HepG2 (cell line): ENCODE results near the gene FAM174B. TPM values are rescaled to one million over a fixed set of nuclear protein-coding genes. Genes with fewer than 3 reads are reported as not detected.

Experiments
- ATAC-seq: fragments of 200-7000 bp; cut with Tn5 transposase; 3 replicates; pipeline ENCODE4 v1.9.1; 2020; ENCODE audit warnings: mild to moderate bottlenecking, moderate library complexity
- BruUV-seq: library from RNA; stranded (reverse); fragments of 400-500 nt; replicated peaks from 2 replicates; lab custom pipeline; 2021; lab: Mats Ljungman, UMichigan
- CTCF ChIA-PET: fragments of 300-600 bp; formaldehyde crosslinking; extraction: SDS; loops from one replicate; lab custom pipeline; 2021; ENCODE audit warnings: low total read pairs, inconsistent platforms, low intra/inter-chr PET ratio; lab: Yijun Ruan, JAX
- POLR2A ChIA-PET: fragments of 350-600 bp; sonication (Branson Sonifier 250); formaldehyde crosslinking; loops from one replicate; lab custom pipeline; 2020; ENCODE audit warnings: antibody characterized with exemption, inconsistent platforms; lab: Yijun Ruan, JAX
- DNase-seq: peaks from one replicate; pipeline ENCODE4 v3.0.0-alpha.2; 2015; ENCODE audit warnings: low spot score
- FAIRE-seq: peaks from 3 replicates; lab custom pipeline; 2011; peaks lifted over from hg19 to GRCh38; lab: Jason Lieb, UNC
- H2AFZ ChIP-seq: one replicate; pipeline ENCODE4 v1.6.1; 2011; ENCODE audit warnings: low read length, inconsistent platforms
- H3K27ac ChIP-seq: fragments of 300-600 bp; 3 replicates; pipeline ENCODE4 v1.8.0; 2011; ENCODE audit warnings: mixed run types, mild to moderate bottlenecking, mixed read lengths, low read length, inconsistent platforms; ENCODE audit not compliant: insufficient read depth; ENCODE audit errors: extremely low read length
- H3K27me3 ChIP-seq, 2 experiments: fragments of 200-600 bp in 1 of 2; 2 replicates in 1 of 2; 3 replicates in 1 of 2; pipeline versions ENCODE4 v1.6.0 to v1.8.0; 2011; ENCODE audit warnings: low read length in 2 of 2, mild to moderate bottlenecking in 2 of 2, moderate library complexity in 2 of 2, inconsistent platforms in 1 of 2; ENCODE audit not compliant: insufficient read depth in 2 of 2, control insufficient read depth in 1 of 2
- H3K36me3 ChIP-seq, 2 experiments: fragments of 200-600 bp in 1 of 2; replicated peaks in 1 of 2; 2 replicates in 1 of 2; 3 replicates in 1 of 2; pipeline versions ENCODE4 v1.5.1 to v1.8.0; 2011; ENCODE audit warnings: low read length in 2 of 2, inconsistent platforms in 1 of 2; ENCODE audit not compliant: insufficient read depth in 2 of 2, control insufficient read depth in 1 of 2
- H3K4me1 ChIP-seq: 2 replicates; pipeline ENCODE4 v1.5.1; 2012; ENCODE audit warnings: low read length, inconsistent platforms; ENCODE audit not compliant: insufficient read depth
- H3K4me2 ChIP-seq: 2 replicates; pipeline ENCODE4 v1.6.0; 2011; ENCODE audit warnings: low read depth, low read length, inconsistent platforms
- H3K4me3 ChIP-seq, 3 experiments: fragments of 200-600 bp in 1 of 3; sonication (generic), shearing (Covaris generic) in 1 of 3; replicated peaks in 1 of 3; 2 replicates each; pipeline ENCODE4 v1.5.1; 2011 to 2016; ENCODE audit warnings: low read length in 3 of 3, inconsistent platforms in 2 of 3, low read depth in 2 of 3, mild to moderate bottlenecking in 2 of 3, control low read depth in 1 of 3, mixed read lengths in 1 of 3; ENCODE audit not compliant: insufficient read depth in 1 of 3
- H3K79me2 ChIP-seq: one replicate; pipeline ENCODE4 v1.6.1; 2011; ENCODE audit warnings: low read length, inconsistent platforms; ENCODE audit not compliant: insufficient read depth
- H3K9ac ChIP-seq: 2 replicates; pipeline ENCODE4 v1.6.0; 2011; ENCODE audit warnings: mild to moderate bottlenecking, low read depth, low read length, inconsistent platforms; ENCODE audit not compliant: insufficient read depth
- H3K9me3 ChIP-seq: 2 replicates; pipeline ENCODE4 v1.5.1; 2012; ENCODE audit warnings: mild to moderate bottlenecking, low read length
- H4K20me1 ChIP-seq: 2 replicates; pipeline ENCODE4 v1.6.0; 2011; ENCODE audit warnings: inconsistent platforms, mild to moderate bottlenecking, low read length, moderate library complexity; ENCODE audit not compliant: insufficient read depth
- KDM4B ChIP-seq: sonication (generic); formaldehyde crosslinking; IDR thresholded peaks from 2 replicates; pipeline ENCODE4 v1.4.0; 2020; ENCODE audit warnings: missing genetic modification reagents
- RXRB ChIP-seq: IDR thresholded peaks from 2 replicates; pipeline ENCODE4 v1.6.1; 2016; ENCODE audit warnings: borderline replicate concordance, missing genetic modification reagents, missing compliant biosample characterization
- SUZ12 ChIP-seq: fragments of 150-350 bp; IDR thresholded peaks from 2 replicates; pipeline ENCODE4 v1.6.1; 2014; ENCODE audit warnings: low read depth, low read length
- TEAD3 ChIP-seq: optimal IDR thresholded peaks from 2 replicates; pipeline ENCODE3; 2016; ENCODE audit warnings: borderline replicate concordance
- ZNF652 ChIP-seq: IDR thresholded peaks from 2 replicates; pipeline ENCODE4 v1.6.1; 2016; ENCODE audit warnings: low read depth, borderline replicate concordance
- WGBS: methylation state at CpG from one replicate; pipeline ENCODE4 v1.1.6; 2017; ENCODE audit warnings: low lambda C conversion rate; 5-methylcytosine and 5-hydroxymethylcytosine counted together
- in situ Hi-C: cut with HindIII; loops from 2 replicates; pipeline ENCODE4 v1.10.0; 2017; ENCODE audit warnings: low pct_unique_long_range_greater_than_20kb; ENCODE audit not compliant: extremely low pct_ligation_motif_present
- intact Hi-C: fragments of 100-400 bp; cut with micrococcal nuclease; formaldehyde crosslinking; loops from one replicate; pipeline ENCODE4 v1.10.0; 2022; ENCODE audit not compliant: unreplicated experiment
- polyA plus RNA-seq, 8 experiments: library from polyadenylated mRNA; depleted of rRNA in 3 of 8; stranded (reverse) in 7 of 8; unstranded in 1 of 8; fragments of >200 nt; fragmentation: Illumina TruSeq in 4 of 8; extraction: Trizol in 4 of 8; gene quantifications; 2 replicates each; pipeline versions ENCODE4 v1.2.1 to v1.2.3, GENCODE V29; 2011 to 2016; ENCODE audit warnings: low read depth in 4 of 8, missing spikeins in 1 of 8, mixed read lengths in 1 of 8; ENCODE audit not compliant: insufficient read depth in 1 of 8
- total RNA-seq, 5 experiments: library from RNA; depleted of rRNA; stranded (reverse); fragments of >200 nt; fragmentation: Illumina TruSeq; extraction: Trizol; gene quantifications; 2 replicates each; pipeline ENCODE4 v1.2.3, GENCODE V29; 2016; ENCODE audit warnings: low read depth in 1 of 5
- TF ChIP-seq, protein P1 (sequence below): sonication (generic); formaldehyde crosslinking; IDR thresholded peaks from 2 replicates; pipeline ENCODE4 v1.4.0; 2020; ENCODE audit warnings: mild to moderate bottlenecking, missing genetic modification reagents
- TF ChIP-seq, protein P2 (sequence below): sonication (generic); formaldehyde crosslinking; IDR thresholded peaks from 2 replicates; pipeline ENCODE4 v1.8.0; 2022; ENCODE audit warnings: missing genetic modification reagents, low read depth, mild to moderate bottlenecking, borderline replicate concordance
- TF ChIP-seq, protein P3 (sequence below): sonication (generic); formaldehyde crosslinking; IDR thresholded peaks from 2 replicates; pipeline ENCODE4 v1.4.0; 2020; ENCODE audit warnings: missing genetic modification reagents
- TF ChIP-seq, protein P4 (sequence below): sonication (generic); formaldehyde crosslinking; IDR thresholded peaks from 2 replicates; pipeline ENCODE4 v1.8.1; 2022; ENCODE audit warnings: mild to moderate bottlenecking, missing genetic modification reagents

FAM174B gene
- total and polyA plus RNA-seq, 2 of the 13 experiments (the other 11 are each of a cell fraction or from before 2014, with no cell fraction given), result 0.90 to 2.1 TPM

DNA sequence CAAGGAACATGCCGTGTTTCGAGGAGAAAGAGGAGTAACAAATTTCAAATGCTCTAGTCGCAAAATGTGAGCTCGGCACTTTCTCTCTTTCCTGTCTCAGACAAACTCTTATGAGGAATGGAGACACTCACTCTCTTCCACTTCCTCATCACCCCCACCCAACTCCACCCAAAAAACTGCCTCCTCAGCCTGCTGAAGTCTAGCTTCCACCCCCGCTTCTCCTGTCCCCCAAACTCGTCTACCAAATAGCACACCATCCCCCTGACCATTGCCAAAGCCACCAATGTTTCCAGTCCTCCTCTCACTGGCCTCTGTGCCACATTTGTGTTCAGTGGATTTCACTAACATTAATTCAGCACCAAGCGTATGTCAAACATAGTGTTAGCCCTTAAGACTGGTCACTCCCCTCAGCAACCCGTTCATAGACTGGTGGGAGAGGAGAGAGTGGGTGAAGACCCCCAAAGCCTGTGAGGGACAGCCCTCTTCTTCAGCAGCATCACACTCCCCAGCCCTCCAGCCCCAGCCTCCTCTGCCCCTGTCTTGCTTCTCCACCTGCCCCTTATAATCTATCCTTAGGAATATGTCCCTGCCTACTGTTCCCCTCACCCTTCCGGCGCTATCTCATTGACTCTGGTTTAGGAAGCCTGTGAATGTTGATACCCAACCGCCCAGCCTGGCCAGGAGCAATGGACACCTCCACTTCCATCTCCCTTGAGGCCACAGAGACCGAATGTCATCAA is 77.3 kb downstream of the FAM174B start:
- no peaks in the 10 kb centered on the region for H3K79me2 ChIP-seq
- H3K27ac ChIP-seq, result no peak overlapping the region
- no peak for DNase-seq
- in situ Hi-C loops, result no loop called here
- no peak overlapping the region for H3K4me3 ChIP-seq
- WGBS, result 4% methylated on average over 12 of the region's 12 CpGs
- ChIA-PET CTCF (no interaction called here), POLR2A (no interaction called here)
- H3K9ac ChIP-seq, result no peak overlapping the region
- H3K27me3 ChIP-seq, result peaks cover 6 to 64% of the 10 kb centered on the region in 2 experiments; a peak in 4 of 5 replicates
- H3K36me3 ChIP-seq, result no peaks in the 10 kb centered on the region
- H4K20me1 ChIP-seq, result no peaks in the 10 kb centered on the region
- no peak for ATAC-seq
- no peak overlapping the region for H2AFZ ChIP-seq
- H3K9me3 ChIP-seq, result no peaks in the 10 kb centered on the region
- no peak overlapping the region for H3K4me2 ChIP-seq
- intact Hi-C loops, result no loop called here
- TF ChIP-seq, protein P1, sequence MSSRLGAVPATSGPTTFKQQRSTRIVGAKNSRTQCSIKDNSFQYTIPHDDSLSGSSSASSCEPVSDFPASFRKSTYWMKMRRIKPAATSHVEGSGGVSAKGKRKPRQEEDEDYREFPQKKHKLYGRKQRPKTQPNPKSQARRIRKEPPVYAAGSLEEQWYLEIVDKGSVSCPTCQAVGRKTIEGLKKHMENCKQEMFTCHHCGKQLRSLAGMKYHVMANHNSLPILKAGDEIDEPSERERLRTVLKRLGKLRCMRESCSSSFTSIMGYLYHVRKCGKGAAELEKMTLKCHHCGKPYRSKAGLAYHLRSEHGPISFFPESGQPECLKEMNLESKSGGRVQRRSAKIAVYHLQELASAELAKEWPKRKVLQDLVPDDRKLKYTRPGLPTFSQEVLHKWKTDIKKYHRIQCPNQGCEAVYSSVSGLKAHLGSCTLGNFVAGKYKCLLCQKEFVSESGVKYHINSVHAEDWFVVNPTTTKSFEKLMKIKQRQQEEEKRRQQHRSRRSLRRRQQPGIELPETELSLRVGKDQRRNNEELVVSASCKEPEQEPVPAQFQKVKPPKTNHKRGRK, result no peak
- TF ChIP-seq ZNF652 (CRISPR knock-in tag) (no peak), RXRB (CRISPR knock-in tag) (no peak), KDM4B (CRISPR knock-in tag) (no peak), TEAD3 (CRISPR knock-in tag) (no peak), SUZ12 (no peak)
- TF ChIP-seq, protein P2, sequence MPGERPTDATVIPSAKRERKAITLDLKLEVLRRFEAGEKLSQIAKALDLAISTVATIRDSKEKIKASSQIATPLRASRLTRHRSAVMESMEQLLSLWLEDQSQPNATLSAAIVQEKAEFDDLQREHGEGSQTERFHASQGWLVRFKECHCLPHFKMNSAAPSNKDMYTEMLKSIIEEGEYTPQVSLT (CRISPR knock-in tag), result no peak
- TF ChIP-seq, protein P3, sequence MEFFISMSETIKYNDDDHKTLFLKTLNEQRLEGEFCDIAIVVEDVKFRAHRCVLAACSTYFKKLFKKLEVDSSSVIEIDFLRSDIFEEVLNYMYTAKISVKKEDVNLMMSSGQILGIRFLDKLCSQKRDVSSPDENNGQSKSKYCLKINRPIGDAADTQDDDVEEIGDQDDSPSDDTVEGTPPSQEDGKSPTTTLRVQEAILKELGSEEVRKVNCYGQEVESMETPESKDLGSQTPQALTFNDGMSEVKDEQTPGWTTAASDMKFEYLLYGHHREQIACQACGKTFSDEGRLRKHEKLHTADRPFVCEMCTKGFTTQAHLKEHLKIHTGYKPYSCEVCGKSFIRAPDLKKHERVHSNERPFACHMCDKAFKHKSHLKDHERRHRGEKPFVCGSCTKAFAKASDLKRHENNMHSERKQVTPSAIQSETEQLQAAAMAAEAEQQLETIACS, result no peak
- TF ChIP-seq, protein P4, sequence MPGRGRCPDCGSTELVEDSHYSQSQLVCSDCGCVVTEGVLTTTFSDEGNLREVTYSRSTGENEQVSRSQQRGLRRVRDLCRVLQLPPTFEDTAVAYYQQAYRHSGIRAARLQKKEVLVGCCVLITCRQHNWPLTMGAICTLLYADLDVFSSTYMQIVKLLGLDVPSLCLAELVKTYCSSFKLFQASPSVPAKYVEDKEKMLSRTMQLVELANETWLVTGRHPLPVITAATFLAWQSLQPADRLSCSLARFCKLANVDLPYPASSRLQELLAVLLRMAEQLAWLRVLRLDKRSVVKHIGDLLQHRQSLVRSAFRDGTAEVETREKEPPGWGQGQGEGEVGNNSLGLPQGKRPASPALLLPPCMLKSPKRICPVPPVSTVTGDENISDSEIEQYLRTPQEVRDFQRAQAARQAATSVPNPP (CRISPR knock-in tag), result no peak
- BruUV-seq, result no TSS peak
- FAIRE-seq, result no peak
- no peaks in the 10 kb centered on the region for H3K4me1 ChIP-seq
